HG02938 (cell line): Measurements from ENCODE around the gene HBS1L.

Experiments used
- ATAC-seq: cut with Tn5 transposase; IDR thresholded peaks from one replicate; pipeline ENCODE4 v1.9.1; 2021; ENCODE audit warnings: mild to moderate bottlenecking, moderate library complexity; ENCODE audit not compliant: unreplicated experiment

The HBS1L gene

DNA sequence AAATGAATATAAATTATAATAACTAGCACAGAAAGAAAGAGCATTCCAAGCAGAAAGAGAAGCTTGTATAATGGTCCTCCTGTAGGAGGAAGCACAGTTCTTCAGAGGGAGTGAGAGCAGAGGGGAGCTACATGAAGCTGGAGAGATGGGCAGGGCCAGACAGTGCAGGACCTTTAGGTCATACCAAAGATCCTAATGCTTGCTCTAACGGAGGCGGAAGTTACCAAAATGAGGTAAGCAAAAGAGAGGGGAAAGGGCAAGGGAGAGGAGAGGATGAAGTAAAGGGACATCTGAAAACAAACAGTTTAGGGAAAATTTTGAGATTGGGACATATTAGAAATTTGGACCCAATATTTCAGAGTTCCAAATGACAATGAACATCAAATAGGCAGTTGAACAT, 50.2 kb downstream of the HBS1L start:
- ATAC-seq, result no peak

DNA sequence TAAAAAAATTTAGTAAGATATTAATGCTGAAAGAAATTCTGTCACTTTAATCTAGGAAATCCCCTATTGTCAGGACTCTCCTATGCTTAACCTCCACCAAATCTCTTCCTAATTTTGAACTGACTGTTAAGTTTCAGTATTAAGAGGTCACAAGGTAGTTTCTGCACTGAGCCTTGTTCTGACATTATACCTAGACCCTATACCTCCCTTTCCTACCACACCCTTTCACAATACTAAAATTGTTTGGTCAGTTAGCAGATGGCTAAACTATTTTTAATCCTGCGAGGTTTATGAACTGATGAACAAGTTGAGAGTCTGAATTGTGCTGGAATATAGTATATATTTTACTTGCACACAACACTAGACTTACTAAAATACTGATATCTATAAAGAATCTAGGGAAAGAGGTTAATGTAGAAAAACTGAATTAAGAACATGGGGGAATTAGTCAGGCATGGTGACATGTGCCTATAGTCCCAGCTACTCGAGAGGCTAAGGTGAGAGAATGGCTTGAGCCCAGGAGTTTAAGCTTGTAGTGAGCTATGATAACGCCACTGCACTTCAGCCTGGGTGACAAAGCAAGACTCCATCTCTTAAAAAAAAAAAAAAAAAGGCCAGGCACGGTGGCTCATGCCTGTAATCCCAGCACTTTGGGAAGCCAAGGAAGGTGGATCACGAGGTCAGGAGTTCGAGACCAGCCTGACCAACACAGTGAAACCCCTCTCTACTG, 51.5 kb downstream of the HBS1L start:
- peak; percentile 99 for ATAC-seq

DNA sequence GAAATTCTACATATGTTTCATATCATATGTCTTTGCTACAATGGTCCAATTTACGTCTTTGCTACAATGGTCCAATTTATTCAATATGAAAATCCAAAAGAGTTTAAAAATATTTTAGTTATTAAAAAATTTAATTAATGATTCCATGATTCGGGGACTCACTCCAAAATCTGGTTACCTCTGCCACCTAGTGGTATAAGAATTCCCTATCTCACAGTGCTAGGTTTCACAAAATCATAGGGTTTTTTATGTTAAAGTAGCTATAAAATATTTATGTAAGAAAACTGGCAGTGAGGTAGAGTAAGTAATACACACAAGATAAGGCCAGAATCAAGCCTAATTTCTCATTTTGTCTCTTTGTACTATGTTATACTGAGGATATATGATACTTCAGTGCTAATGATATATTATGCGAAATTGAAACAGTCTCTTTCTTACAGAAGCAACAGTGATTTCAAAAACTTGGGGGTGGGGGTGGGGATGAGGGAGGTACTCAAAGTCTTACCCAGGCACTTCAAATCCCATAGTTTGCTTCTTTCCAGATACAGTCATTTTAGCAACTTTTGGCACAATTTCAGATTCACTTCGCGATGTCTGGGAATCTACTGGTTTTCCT, 52.3 kb downstream of the HBS1L start:
- ATAC-seq, result no peak

DNA sequence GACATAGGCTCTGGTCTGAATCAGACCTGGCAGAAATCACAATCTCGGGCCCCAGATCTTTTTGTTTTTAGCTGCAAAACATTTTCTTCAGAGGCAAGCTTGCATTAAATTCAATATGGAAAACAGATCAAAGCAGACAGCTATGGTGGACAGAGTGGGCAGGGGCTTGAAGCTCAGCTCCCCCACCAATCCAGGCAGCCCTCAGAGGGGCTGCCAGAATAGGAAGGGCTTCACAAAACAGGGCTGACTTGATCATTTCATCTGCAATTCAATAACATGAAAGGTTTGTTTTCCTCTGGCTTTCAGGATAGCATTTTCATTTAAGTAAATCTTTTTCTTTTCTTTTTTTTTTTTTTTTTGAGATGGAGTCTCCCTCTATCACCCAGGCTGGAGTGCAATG, 55.5 kb downstream of the HBS1L start:
- ATAC-seq, result no peak

DNA sequence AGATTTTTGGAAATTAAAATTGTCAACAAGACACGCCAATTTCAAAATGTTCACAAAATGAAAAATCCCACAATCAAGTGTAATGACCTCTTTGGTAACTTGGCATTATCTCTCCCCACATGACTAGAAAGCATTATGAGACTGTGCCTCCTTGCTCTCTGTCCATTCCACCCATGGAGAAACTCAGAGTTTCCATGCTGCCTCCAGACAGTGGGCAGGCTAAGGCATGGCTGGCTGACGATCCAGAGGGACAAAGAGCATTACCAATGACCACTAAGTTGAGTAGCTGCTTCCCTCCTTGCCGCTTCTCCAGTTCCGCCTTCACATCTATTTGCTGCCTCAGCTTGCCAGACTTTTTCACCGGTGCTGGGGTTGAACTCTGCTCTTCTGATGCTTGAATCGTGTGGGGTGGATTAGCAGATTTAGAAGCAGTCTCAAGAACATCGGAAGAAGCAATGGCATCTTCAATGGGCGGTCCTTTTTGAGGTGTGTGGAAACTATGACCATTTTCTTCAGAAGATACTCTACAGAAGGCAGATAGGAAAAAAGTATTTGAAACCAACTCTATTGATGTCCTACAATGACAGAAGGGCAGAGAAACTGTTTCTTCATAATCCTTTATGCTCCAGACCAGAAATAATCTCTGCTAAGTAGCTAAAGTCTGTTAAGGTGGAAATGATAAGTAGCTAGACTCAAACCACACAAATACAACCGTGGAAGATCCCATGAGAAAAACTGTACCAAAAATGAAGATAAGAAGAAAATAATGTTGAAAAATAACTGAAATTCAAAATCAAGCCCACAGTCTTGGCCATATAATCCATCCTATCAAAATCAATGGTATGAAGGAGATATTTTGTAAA, 57.3 kb downstream of the HBS1L start:
- no peak for ATAC-seq

DNA sequence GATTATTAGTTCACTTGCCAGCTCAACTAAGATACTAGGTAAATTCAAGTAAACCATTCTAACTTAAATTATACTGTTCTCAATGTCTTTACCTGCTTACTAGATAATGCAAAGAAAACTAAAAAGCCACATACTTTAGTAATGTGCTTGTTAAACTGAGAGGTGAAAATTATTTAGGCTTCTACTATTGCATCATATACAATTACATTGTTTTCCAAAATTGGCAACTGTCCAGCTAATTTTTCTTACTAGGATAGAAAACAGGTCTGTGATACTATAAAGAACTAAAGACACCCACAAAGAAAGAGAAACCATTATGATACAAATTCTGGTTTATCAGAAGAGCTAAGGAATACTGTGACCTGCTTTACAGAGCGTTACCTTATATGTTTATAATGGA, 59.1 kb downstream of the HBS1L start:
- no peak for ATAC-seq

DNA sequence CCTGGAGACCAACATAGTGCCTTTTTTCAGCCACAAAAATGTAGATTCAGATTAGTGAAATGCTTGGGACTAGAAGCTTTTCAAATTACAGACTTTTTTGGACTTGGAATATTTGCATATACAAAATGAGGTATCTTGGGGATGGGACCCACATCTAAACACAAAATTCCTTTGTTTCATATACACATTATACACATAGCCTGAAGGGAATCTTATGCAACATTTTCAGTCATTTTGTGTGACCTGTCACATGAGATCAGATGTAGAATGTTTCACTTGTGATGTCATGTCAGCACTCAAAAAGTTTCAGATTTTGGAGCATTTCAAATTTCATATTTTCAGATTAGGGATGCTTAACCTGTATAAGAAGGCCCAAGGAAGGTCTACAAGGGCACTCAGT, 60.2 kb downstream of the HBS1L start:
- ATAC-seq, result no peak

DNA sequence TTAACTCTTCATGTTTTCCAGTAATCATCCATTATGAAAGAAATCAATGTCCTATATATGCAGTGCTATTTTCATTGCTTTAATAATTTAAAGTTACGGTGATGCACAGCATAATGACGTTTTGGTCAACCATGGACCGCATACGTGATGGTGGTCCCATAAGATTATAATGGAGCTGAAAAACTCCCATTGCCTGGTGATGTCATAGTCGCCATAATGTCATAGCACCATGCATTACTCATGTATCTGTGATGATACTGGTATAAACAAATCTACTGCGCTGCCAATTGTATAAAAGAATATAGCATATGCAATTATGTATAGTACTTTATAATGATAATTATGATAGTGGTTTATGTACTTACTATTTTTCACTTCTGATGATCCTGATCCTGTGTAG, 62.5 kb downstream of the HBS1L start:
- no peak for ATAC-seq

DNA sequence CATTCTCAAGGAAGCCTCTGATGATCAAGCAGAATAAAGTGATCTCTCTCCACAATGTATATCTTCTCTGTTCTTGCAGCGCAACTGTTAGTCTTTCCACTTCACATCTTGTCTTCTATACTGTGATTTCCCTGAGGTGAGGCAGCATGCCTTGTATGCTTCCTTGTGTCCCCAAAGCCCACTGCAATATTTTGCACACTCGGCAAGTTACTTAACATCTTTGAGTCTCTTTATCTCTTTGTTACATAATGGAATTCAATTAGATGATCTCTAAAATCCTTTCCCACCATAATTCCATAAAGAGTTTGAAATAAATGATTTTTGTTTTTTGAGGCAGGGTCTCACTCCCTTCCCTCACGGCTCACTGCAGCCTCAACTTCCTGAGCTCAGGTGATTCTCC, 64.4 kb downstream of the HBS1L start:
- ATAC-seq, result no peak

DNA sequence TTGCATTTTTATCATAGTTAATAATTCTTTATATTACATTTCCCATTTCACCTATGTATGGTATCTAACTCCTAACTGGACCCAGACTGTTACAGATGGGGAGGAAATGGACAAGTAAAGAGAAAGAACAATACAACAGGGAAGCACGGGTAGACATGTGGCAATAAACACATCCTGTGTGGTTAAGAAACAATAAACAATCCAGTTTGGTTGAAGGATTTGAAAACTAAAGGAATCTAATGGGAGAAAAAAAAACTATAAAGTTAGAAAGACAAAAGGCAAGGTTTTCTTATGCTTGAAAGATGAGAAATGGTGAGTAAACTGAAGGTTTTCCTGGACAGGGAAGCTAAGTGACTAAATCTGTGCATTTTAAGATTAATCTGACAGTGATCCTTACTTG, 69.8 kb downstream of the HBS1L start:
- ATAC-seq, result no peak

DNA sequence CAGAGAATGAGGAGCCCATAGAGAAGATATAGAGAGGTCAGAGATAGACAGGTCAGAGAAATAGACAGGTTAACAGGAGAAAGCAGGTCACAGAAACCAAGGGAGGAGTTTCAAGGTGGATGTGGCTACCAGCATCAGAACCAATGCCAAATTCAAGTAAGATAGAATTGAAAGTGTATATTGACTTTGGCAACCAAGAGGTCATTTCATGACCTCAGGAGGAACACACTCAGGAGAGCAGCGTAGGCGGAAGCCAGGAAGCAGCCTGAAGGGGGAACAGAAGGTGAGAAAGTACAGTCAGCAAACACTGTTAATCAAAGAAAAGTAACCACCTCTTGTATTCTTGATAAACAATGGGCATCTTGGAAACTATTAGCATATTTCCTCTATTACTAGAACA, 70.8 kb downstream of the HBS1L start:
- ATAC-seq, result no peak

DNA sequence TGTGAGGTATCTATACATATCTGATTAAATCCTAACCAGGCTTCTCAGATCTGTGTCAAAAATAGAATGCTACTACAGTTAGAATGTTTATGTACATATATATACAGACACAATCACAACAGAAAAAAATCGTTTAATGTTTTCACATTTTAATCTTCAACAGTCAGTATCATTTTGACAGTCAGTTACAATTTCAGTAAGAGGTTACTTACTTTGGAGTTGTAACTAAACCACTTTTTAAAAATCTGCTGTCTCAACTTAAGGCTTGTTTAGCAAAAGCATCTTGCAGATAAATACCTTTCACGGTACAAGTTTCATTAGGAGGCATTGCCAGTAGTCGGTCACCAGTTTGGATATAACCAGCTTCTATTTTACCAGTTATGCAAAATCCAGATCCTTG, 72.5 kb downstream of the HBS1L start:
- ATAC-seq, result no peak

DNA sequence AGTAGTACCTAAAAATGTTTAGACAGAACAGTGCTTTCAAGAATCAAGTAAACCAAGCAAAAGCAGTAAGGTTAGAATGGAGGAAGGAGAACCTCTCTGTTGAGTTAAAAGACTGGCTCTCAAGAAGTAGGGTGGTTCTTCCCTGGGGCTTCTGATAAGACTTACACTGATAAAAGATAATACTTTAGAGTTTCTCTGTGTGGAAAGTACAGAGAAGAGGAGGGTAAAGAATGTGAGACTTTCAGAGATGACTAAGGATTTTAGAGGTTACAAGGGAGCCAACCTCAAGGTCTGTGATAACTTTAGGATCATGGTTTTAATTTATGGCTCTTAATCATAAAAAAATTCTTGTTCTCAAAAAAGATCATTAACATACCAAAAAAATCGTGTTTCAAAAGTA, 73.8 kb downstream of the HBS1L start:
- ATAC-seq, result no peak

DNA sequence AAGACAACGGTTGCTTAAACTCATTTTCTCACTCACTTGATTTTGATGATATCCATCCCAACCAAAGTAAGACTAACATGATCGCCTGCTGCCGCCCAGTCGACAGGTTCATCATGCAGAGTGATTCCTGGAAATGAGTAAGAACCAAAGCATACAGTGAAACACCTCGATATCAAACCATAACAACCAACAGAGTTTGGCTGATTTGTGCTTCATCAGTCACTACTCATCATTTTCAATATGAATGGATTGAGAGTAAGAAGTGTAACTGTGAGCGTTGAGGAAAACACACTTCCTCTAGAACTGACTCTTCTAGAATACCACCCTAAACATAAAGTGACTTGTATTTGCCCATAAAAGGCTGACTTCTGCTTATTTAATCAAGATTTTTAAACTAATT, 75.5 kb downstream of the HBS1L start:
- ATAC-seq, result peak; percentile 94

DNA sequence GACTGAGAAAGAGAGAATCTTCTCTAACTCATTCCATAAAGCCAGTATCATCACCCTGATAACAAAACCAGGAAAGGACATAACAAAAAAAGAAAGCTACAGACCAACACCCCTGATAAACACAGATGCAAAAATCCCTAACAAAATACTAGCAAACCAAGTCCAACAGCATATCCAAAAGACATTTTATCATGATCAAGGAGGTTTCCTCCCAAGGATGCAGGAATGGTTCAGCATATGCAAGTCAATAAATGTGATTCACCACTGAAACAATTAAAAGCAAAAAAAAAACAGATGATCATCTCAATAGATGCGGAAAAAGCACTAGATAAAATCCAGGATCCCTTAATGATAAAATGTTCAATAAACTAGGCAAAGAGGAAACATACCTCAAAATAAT, 80.3 kb downstream of the HBS1L start:
- ATAC-seq, result no peak

DNA sequence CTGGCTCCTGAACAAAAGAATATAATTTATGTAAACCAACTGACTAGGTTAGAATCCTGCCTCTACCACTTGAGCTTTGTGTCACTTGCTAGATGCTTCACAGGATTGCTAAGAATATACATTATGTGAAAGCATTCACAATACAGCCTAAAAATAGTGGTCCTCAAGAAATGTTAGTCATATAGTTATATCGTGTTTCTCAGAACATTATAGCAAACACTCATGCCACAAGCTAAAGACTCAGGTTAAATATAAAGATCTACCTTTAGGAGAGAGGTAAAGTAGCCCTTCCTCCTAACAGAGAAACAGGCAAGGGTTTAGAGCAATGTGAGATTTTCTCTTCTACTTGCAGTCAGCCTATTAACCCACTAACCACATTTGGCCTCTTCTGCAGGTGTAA, 86.9 kb downstream of the HBS1L start:
- ATAC-seq, result no peak

DNA sequence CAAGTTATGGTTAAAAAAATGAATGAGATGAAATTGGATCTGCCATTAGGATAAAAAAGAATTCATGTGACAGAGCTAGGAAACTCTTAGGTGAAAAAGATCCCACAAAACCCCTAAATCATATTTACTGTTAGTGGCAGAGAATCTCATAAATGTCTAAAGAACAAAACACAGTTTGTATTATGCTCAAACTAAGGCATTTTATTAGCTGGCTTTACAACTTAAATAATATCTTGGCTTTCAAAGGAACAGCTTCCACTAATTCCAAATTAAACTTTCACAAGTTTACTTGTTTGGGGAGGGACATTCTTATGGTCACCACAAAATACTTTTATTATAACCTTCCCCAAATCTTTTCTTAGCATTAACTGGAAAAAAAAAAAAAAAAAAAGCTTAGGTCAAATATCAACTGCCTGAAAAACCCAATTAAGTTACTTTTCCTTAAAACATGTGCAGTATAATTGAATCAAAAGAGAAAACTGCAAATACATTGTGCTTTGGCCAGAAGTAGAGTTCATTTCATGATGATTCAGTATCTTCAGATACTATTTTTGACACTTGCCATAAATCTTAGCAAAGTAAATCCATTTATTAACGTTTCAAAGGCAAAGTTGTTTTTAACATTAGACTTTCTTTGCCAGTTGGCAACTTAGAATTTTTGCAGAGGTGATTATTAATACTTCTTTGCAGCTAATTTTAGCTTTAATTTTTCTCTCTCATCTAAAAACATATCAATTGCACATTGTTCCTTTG, 90.0 kb downstream of the HBS1L start:
- no peak for ATAC-seq

DNA sequence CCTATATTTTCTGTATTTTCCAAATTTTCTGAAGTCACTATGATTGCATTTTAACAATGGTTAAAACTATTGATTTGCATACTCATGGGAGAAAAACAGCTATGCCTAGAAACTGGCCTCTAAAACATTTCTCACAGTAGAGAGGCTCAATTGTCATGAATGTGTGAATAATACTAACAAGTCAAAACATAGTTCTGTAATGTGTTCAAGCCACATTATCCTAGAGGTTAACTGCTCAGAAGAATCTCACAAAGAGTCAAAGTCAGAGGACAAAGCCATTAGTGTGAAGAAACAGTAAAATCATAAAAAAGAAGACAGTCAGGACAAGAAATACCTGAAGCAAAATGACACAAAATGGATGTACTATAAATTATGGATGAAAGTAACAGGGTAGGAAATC, 92.2 kb downstream of the HBS1L start:
- no peak for ATAC-seq

DNA sequence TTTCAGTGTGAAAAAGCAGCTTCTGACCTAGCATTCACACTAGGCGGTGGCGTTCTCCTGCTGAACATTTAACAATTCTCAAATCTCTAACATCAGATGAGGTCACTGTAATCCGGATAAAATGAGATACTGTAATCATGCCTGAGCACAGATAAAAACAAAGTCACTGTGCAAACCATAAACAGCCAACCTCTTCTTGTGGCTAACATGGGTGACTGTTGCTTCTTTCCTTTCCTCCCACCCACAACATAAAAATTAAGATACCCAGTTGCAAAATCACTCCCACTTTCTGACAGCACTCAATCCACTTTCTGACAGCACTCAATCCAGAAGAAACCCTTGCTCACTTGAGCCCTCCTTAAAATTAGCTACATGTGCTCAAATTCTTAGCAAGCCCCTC, 93.3 kb downstream of the HBS1L start:
- no peak for ATAC-seq

DNA sequence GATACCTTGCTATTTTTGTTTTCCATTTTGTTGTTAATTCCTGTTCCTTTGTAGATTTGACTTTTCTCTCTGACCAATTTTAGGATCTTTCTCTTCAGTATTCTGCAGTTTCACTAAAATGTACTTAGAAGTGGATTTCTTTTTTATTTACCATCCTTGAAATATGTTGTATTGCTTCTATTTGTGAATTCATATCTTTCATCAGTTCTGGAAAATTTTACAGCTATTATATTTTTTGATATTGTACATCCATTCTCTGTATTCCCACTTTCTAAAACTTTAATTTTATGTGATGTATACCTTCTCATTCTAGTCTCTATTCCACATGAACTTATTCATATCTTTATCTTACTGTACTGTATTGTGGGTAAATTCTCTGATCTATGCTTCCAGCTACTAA, 95.0 kb downstream of the HBS1L start:
- no peak for ATAC-seq

DNA sequence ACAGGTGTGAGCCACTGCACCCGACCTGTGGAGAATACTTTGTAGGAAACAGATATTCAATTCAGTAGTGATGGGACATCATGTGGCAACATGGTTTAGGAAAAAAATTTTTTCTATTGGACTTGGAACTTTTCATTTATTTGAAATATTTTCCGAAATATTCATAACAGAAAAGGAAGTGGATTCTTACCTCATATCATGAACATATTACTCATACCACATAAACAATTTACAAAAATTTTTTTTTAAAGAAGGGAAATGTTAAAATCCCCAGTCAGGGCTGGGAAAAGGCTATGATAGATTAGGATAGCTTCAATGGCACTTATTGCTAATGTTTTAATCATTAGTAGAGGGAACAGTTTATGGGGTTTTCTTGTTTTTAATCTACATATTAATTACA, 97.9 kb downstream of the HBS1L start:
- ATAC-seq, result no peak
